HepG2 (cell line): Measurements from ENCODE around the gene GMPPB. TPM values are rescaled to one million over a fixed set of nuclear protein-coding genes. Genes with fewer than 3 reads are reported as not detected.

ENCODE experiments used
- EED ChIP-seq: sonication (generic); formaldehyde crosslinking; IDR thresholded peaks from 2 replicates; pipeline ENCODE4 v1.5.0; 2020; ENCODE audit warnings: mild to moderate bottlenecking, missing genetic modification reagents
- ELF4 ChIP-seq: sonication (generic); formaldehyde crosslinking; IDR thresholded peaks from 2 replicates; pipeline ENCODE4 v1.5.0; 2020; ENCODE audit warnings: missing genetic modification reagents, mild to moderate bottlenecking, moderate library complexity, borderline replicate concordance
- FOXA1 ChIP-seq, 2 experiments: fragments of 450-650 bp in 1 of 2; sonication (generic) in 1 of 2; formaldehyde crosslinking in 1 of 2; IDR thresholded peaks; 2 replicates each; pipeline versions ENCODE4 v1.4.0 to v1.6.1; 2016 to 2020; ENCODE audit warnings: missing genetic modification reagents in 1 of 2
- HHEX ChIP-seq: IDR thresholded peaks from 2 replicates; pipeline ENCODE4 v1.6.1; 2016; ENCODE audit warnings: control low read depth
- HNRNPH1 ChIP-seq: fragments of 200-400 bp; formaldehyde crosslinking; optimal IDR thresholded peaks from 2 replicates; pipeline ENCODE3; 2017; ENCODE audit warnings: mild to moderate bottlenecking, low read depth, low read length
- HNRNPUL1 ChIP-seq: fragments of 200-400 bp; formaldehyde crosslinking; IDR thresholded peaks from 2 replicates; pipeline ENCODE4 v1.6.1; 2017; ENCODE audit warnings: low read depth, mild to moderate bottlenecking, low read length, moderate library complexity
- JARID2 ChIP-seq: sonication (generic); formaldehyde crosslinking; IDR thresholded peaks from 2 replicates; pipeline ENCODE4 v1.8.1; 2023; ENCODE audit warnings: missing genetic modification reagents, inconsistent platforms; ENCODE audit not compliant: insufficient replicate concordance
- JUNB ChIP-seq: sonication (generic); formaldehyde crosslinking; IDR thresholded peaks from 2 replicates; pipeline ENCODE4 v1.8.0; 2022; ENCODE audit warnings: missing genetic modification reagents, mild to moderate bottlenecking, borderline replicate concordance
- MBNL3 ChIP-seq: fragments of 250-450 bp; sonication (Bioruptor Pico); conservative IDR thresholded peaks from 2 replicates; pipeline ENCODE4 v1.8.0; 2022; ENCODE audit warnings: mild to moderate bottlenecking, inconsistent platforms
- MEIS2 ChIP-seq: sonication (generic); formaldehyde crosslinking; IDR thresholded peaks from 2 replicates; pipeline ENCODE4 v1.9.0; 2021; ENCODE audit warnings: mild to moderate bottlenecking, missing genetic modification reagents
- NFKB2 ChIP-seq: sonication (generic); formaldehyde crosslinking; IDR thresholded peaks from 2 replicates; pipeline ENCODE4 v1.4.0; 2020; ENCODE audit warnings: missing genetic modification reagents, borderline replicate concordance
- NR2F6 ChIP-seq, 2 experiments: IDR thresholded peaks; 2 replicates each; pipeline ENCODE4 v1.6.1; 2016; ENCODE audit warnings: antibody characterized with exemption in 1 of 2, mild to moderate bottlenecking in 1 of 2
- PAWR ChIP-seq: sonication (generic); formaldehyde crosslinking; IDR thresholded peaks from 2 replicates; pipeline ENCODE4 v1.4.0; 2020; ENCODE audit warnings: missing genetic modification reagents, mild to moderate bottlenecking, borderline replicate concordance
- RCOR2 ChIP-seq: IDR thresholded peaks from 2 replicates; pipeline ENCODE4 v1.6.1; 2016; ENCODE audit warnings: missing biosample characterization, missing genetic modification reagents
- SIX1 ChIP-seq: sonication (generic); formaldehyde crosslinking; IDR thresholded peaks from 2 replicates; pipeline ENCODE4 v1.4.0; 2020; ENCODE audit warnings: missing genetic modification reagents, borderline replicate concordance
- SRF ChIP-seq: IDR thresholded peaks from 2 replicates; pipeline ENCODE4 v1.6.1; 2011; ENCODE audit warnings: mild to moderate bottlenecking, low read depth, low read length, moderate library complexity
- THAP11 ChIP-seq: IDR thresholded peaks from 2 replicates; pipeline ENCODE4 v1.6.1; 2016; ENCODE audit warnings: missing biosample characterization, missing genetic modification reagents
- THRA ChIP-seq: sonication (generic); formaldehyde crosslinking; IDR thresholded peaks from 2 replicates; pipeline ENCODE4 v1.4.0; 2020; ENCODE audit warnings: missing genetic modification reagents, borderline replicate concordance
- ZBTB34 ChIP-seq: sonication (generic); formaldehyde crosslinking; IDR thresholded peaks from 2 replicates; pipeline ENCODE4 v1.8.0; 2022; ENCODE audit warnings: mild to moderate bottlenecking, missing genetic modification reagents
- ZC3H13 ChIP-seq: sonication (generic); formaldehyde crosslinking; IDR thresholded peaks from 2 replicates; pipeline ENCODE4 v1.8.1; 2023; ENCODE audit warnings: mild to moderate bottlenecking, missing genetic modification reagents, moderate library complexity
- ZMAT3 ChIP-seq: sonication (generic); formaldehyde crosslinking; conservative IDR thresholded peaks from 2 replicates; pipeline ENCODE4 v1.7.0; 2021; ENCODE audit warnings: missing genetic modification reagents
- ZNF207 ChIP-seq: fragments of 450-650 bp; IDR thresholded peaks from 2 replicates; pipeline ENCODE4 v1.6.1; 2016; ENCODE audit warnings: antibody characterized with exemption, borderline replicate concordance
- ZNF326 ChIP-seq: sonication (generic); formaldehyde crosslinking; IDR thresholded peaks from 2 replicates; pipeline ENCODE4 v1.4.0; 2020; ENCODE audit warnings: missing genetic modification reagents, borderline replicate concordance
- ZNF33B ChIP-seq: sonication (generic); formaldehyde crosslinking; IDR thresholded peaks from 2 replicates; pipeline ENCODE4 v1.5.1; 2020; ENCODE audit warnings: mild to moderate bottlenecking, missing genetic modification reagents
- ZNF431 ChIP-seq: sonication (generic); formaldehyde crosslinking; IDR thresholded peaks from 2 replicates; pipeline ENCODE4 v1.9.0; 2022; ENCODE audit warnings: missing genetic modification reagents, low read depth, mild to moderate bottlenecking, borderline replicate concordance
- ZNF766 ChIP-seq: sonication (generic); formaldehyde crosslinking; IDR thresholded peaks from 2 replicates; pipeline ENCODE4 v1.5.0; 2020; ENCODE audit warnings: missing genetic modification reagents, borderline replicate concordance
- ZNF878 ChIP-seq: sonication (generic); formaldehyde crosslinking; IDR thresholded peaks from 2 replicates; pipeline ENCODE4 v1.8.1; 2023; ENCODE audit warnings: mild to moderate bottlenecking, missing genetic modification reagents, moderate library complexity
- ZNF879 ChIP-seq: sonication (generic); formaldehyde crosslinking; IDR thresholded peaks from 2 replicates; pipeline ENCODE4 v1.8.1; 2023; ENCODE audit warnings: missing genetic modification reagents
- ZSCAN29 ChIP-seq: sonication (generic); formaldehyde crosslinking; conservative IDR thresholded peaks from 2 replicates; pipeline ENCODE4 v1.4.0; 2020; ENCODE audit warnings: mild to moderate bottlenecking, missing genetic modification reagents
- polyA plus RNA-seq, 8 experiments: library from polyadenylated mRNA; depleted of rRNA in 3 of 8; stranded (reverse) in 7 of 8; unstranded in 1 of 8; fragments of >200 nt; fragmentation: Illumina TruSeq in 4 of 8; extraction: Trizol in 4 of 8; gene quantifications; 2 replicates each; pipeline versions ENCODE4 v1.2.1 to v1.2.3, GENCODE V29; 2011 to 2016; ENCODE audit warnings: low read depth in 4 of 8, missing spikeins in 1 of 8, mixed read lengths in 1 of 8; ENCODE audit not compliant: insufficient read depth in 1 of 8
- total RNA-seq, 5 experiments: library from RNA; depleted of rRNA; stranded (reverse); fragments of >200 nt; fragmentation: Illumina TruSeq; extraction: Trizol; gene quantifications; 2 replicates each; pipeline ENCODE4 v1.2.3, GENCODE V29; 2016; ENCODE audit warnings: low read depth in 1 of 5

GMPPB gene
- total and polyA plus RNA-seq, 2 of the 13 experiments (the other 11 are each of a cell fraction or from before 2014, with no cell fraction given), result 6.5 to 23.1 TPM

GRCh38 chr3:49723628-49724551 is at the start of gene GMPPB (continued):
- no peak for TF ChIP-seq HNRNPH1
- no peak for TF ChIP-seq HHEX (CRISPR knock-in tag)
- TF ChIP-seq JUNB (CRISPR knock-in tag), result no peak
- peak; percentile 16; the same call in 1 of the 2 replicates for TF ChIP-seq THRA (CRISPR knock-in tag)
- peak; percentile 91 for TF ChIP-seq ZNF326
- TF ChIP-seq EED, result peak; percentile 36; the same call in 1 of the 2 replicates
- peak; percentile 74; the same call in 1 of the 2 replicates for TF ChIP-seq PAWR (CRISPR knock-in tag)
- TF ChIP-seq ELF4, result peak; percentile 76; the same call in 1 of the 2 replicates
- no peak for TF ChIP-seq ZNF207
- no peak for TF ChIP-seq SRF
- TF ChIP-seq NR2F6 (IDR thresholded peaks at IDR 0.05), result no peak
- TF ChIP-seq NR2F6 (CRISPR knock-in tag; IDR thresholded peaks at IDR 0.05), result no peak
- TF ChIP-seq ZNF431, result 0 out of 2 replicates have a peak, but pooled peaks have one; percentile 20
- no peak; the same call in 1 of the 2 replicates for TF ChIP-seq MEIS2 (CRISPR knock-in tag)
- TF ChIP-seq ZBTB34 (CRISPR knock-in tag), result no peak
- TF ChIP-seq THAP11 (CRISPR knock-in tag), result peak; percentile 89
- peak; percentile 97 for TF ChIP-seq ZC3H13
- no peak for TF ChIP-seq MBNL3 (CRISPR knock-in tag)
- TF ChIP-seq ZNF878 (CRISPR knock-in tag), result peak; percentile 71; the same call in 1 of the 2 replicates
- TF ChIP-seq RCOR2, result no peak
- 0 out of 2 replicates have a peak, but pooled peaks have one; percentile 9 for TF ChIP-seq NFKB2 (CRISPR knock-in tag)
- no peak for TF ChIP-seq HNRNPUL1
- TF ChIP-seq JARID2, result no peak
- no peak for TF ChIP-seq ZNF33B (CRISPR knock-in tag)
- no peak for TF ChIP-seq SIX1 (CRISPR knock-in tag)
- no peak for TF ChIP-seq ZNF766
- no peak for TF ChIP-seq ZNF879 (CRISPR knock-in tag)
- peak; percentile 72; the same call in 1 of the 2 replicates for TF ChIP-seq ZSCAN29 (CRISPR knock-in tag)
- TF ChIP-seq ZMAT3 (CRISPR knock-in tag), result 0 out of 2 replicates have a peak, but pooled peaks have one; percentile 41
- no peak for TF ChIP-seq FOXA1 (IDR thresholded peaks at IDR 0.05)
- TF ChIP-seq FOXA1 (CRISPR knock-in tag; IDR thresholded peaks at IDR 0.05), result no peak
